NCI-H345 treated with DMSO at 0.1 percent for 48 hours (cell line): ENCODE results near the gene G6PD.

ENCODE experiments used
- DNase-seq: peaks from one replicate; lab custom pipeline; 2025; ENCODE audit not compliant: unreplicated experiment; lab: John Stamatoyannopoulos, UW

Gene G6PD

GRCh38 chrX:154488336-154489075 lies 58.1 kb downstream of the G6PD start:
- no peak for DNase-seq

- no peak for DNase-seq
Measured at GRCh38 chrX:154487518-154488290, 58.9 kb downstream of the G6PD start.

DNA sequence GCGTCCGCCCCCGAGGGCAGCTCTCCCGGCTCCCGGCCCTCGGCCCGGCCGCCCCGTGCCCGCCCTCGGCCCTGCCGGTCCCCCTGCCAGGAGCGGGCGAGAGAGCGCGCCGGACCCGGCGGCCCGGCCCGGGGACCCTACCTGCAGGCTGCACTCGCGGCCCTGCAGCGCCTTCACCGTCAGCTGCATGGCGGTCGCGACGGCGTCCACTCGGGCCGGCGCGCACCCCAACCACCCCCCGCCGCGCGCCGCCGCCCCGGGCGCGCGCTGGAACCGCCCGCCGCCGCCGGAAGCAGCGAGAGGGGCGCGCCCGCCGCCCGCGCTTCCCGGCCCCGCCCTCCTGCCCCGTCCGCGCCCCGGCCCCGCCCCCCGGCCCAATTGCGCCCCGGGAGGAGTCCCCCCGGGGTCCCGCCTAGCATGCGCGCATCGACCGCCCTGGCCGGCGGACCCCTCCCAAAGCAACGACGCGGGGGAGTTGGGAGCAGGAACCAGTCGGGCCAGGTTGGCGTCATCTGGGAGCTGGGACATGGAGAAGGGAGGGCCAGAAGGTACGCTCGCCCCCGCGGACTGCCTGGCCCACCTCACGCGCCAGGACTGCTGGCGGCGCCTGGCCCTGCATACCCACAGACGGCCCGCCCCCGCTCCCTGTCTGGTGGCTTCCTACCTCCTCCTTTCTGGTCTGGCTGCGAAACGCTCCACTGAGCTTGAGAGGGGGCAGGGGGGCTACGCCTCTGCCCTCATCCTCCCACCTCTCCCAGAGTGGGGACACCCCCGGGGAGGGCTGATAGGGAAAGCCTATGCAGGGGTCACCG lies 60.0 kb downstream of the G6PD start, which contains the start of gene UBL4A:
Gene UBL4A, minus strand, starts transcription at position 220 of the 812 bp plus-strand sequence. Its CDS starts 31 bp downstream, at position 189.
- no peak for DNase-seq

DNA sequence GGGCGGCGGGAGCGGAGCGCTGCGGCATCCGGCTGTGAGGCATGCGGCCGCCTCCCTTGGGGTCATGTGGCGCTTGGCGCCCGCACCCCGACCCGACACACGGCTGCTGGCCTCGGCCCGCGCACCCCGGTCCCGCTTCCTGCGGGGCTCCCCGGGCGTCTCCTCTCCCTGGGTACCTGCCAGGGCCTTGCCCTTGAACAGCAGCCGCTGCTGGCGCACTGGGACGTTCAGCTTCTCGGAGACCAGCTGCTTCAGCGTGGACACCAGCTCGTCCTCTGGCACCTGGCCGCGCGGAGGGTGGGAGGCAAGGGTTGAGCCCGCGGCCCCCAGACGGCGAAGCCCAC lies 60.6 kb downstream of the G6PD start:
- DNase-seq = no peak

GRCh38 chrX:154485150-154486051 lies 61.2 kb downstream of the G6PD start:
- DNase-seq = no peak

- no peak for DNase-seq
Measured at GRCh38 chrX:154484255-154485149, 62.1 kb downstream of the G6PD start.

DNA sequence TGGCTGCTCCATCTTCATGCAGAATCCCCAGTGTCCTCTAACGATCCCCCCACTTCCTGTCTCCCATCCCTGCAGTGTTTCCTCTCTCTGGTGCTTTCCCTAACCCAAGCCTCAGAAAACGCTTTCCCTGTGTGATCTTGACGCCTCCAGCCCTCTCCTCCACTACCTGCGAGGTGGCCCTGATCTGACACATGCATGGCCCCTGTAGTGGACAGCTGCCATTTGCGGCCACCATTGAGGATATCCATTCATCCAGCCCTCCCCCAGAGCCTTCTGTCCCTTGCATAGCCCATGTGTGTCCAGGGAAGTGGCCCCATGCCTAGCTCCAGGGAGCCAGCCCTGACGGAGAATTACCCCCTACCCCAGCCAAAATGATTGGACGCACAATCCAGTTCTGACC lies 63.3 kb downstream of the G6PD start:
- DNase-seq = no peak

DNA sequence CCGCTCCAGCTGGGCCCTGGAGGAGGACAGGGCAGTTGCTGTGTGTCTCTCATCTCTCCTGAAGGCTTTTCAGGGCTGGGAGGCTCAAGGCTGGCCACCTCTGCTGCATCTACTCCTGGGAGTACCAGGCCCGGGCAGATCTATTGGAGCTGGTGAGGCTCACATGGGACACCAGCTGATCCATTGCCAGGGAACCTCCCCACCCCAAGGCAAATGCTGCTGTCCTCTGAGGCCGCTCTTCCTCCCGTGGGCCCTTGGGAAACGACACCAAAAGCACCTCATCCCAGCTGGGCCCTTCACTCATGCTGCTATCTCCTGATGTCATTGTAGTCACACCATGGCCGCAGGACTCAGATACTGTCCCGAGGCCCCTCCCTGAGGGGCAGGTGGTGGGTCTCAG lies 63.9 kb downstream of the G6PD start:
- DNase-seq = no peak

DNA sequence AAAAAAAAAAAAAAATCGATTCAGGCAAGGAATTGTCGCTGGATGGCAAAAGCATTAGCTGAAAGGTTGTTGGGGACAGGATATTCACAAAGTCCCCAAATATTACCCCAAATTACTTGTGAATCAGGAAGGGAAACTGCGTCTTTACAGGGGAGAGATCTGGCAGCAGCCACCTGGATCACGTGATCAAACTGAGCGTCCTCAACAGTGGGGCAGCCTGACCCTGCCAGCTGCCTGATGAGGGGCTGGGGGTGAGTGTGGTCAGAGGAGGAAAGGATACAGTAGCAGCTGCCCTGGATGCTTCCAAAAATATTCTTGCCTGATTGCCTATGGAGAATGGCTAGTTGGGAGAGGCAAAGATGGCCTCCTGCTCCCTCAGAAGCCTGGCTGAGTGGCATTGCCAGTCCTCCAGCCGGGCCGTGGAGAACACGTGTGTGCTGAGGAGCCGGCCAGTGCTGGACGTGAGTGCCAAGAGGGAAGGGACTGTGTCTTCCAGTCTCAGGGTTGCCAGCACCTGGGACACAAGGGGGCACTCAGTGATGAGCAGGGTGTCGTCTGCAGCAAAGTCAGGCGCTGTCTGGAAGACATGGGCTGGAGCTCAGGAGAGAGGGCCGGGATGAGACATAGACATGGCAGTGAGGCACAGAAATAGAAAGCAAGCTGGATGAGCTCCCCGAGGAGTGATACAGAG lies 64.6 kb downstream of the G6PD start:
- no peak for DNase-seq
